BLaER1 (cell line): ENCODE measurements around the gene SLX4IP.
A peak's percentile ranks its signal among the peaks of the same experiment; 100 is the strongest.

Experiments
- H3K27ac ChIP-seq: shearing (Covaris generic); formaldehyde crosslinking; 2 replicates; pipeline ENCODE4 v1.8.1; 2022
- H3K27me3 ChIP-seq: shearing (Covaris generic); formaldehyde crosslinking; 2 replicates; pipeline ENCODE4 v1.8.1; 2022
- H3K36me3 ChIP-seq: shearing (Covaris generic); formaldehyde crosslinking; 2 replicates; pipeline ENCODE4 v1.8.1; 2022
- H3K4me1 ChIP-seq: shearing (Covaris generic); formaldehyde crosslinking; 2 replicates; pipeline ENCODE4 v1.8.1; 2022
- H3K4me2 ChIP-seq: shearing (Covaris generic); formaldehyde crosslinking; 2 replicates; pipeline ENCODE4 v1.8.1; 2022
- H3K4me3 ChIP-seq: shearing (Covaris generic); formaldehyde crosslinking; 2 replicates; pipeline ENCODE4 v1.8.1; 2022
- H3K9ac ChIP-seq: shearing (Covaris generic); formaldehyde crosslinking; 2 replicates; pipeline ENCODE4 v1.8.1; 2022
- H3K9me3 ChIP-seq: shearing (Covaris generic); formaldehyde crosslinking; 2 replicates; pipeline ENCODE4 v1.8.1; 2022
- H4K20me1 ChIP-seq: shearing (Covaris generic); formaldehyde crosslinking; 2 replicates; pipeline ENCODE4 v1.8.1; 2022
- Cebpa-rat ChIP-seq: shearing (Covaris generic); IDR thresholded peaks from 2 replicates; pipeline ENCODE4 v1.8.1; 2022

Gene SLX4IP

GRCh38 chr20:10673176-10673841 is 238.2 kb downstream of the SLX4IP start:
- Histone ChIP-seq H3K27ac (peak overlapping the region; percentile 30; the same call in 1 of the 2 replicates), H3K27me3 (peaks cover 44% of the 10 kb centered on the region), H3K9ac (peak overlapping the region; percentile 80), H3K36me3 (no peaks in the 10 kb centered on the region), H3K4me1 (peaks cover 60% of the 10 kb centered on the region), H4K20me1 (peaks cover 36% of the 10 kb centered on the region), H3K9me3 (no peaks in the 10 kb centered on the region), H3K4me3 (peak overlapping the region; percentile 79), H3K4me2 (peak overlapping the region; percentile 100)
- TF ChIP-seq Cebpa-rat: no peak

GRCh38 chr20:10673842-10674683 is 239.0 kb downstream of the SLX4IP start, which contains the start of gene JAG1:
JAG1 (minus strand) TSS chr20:10673999; CDS start chr20:10673530, 469 bp downstream.
- TF ChIP-seq Cebpa-rat: no peak
- Histone ChIP-seq H3K9ac (peak within 1 kb of the TSS; percentile 80), H3K4me3 (peak within 1 kb of the TSS; percentile 79), H3K27me3 (peaks cover 44% of the 10 kb centered on the region), H4K20me1 (peaks cover 36% of the 10 kb centered on the region), H3K4me1 (peaks cover 52% of the 10 kb centered on the region), H3K27ac (peak within 1 kb of the TSS; percentile 82), H3K4me2 (peak within 1 kb of the TSS; percentile 100), H3K9me3 (no peaks in the 10 kb centered on the region), H3K36me3 (no peaks in the 10 kb centered on the region)

- Histone ChIP-seq H4K20me1 (peaks cover 34% of the 10 kb centered on the region), H3K4me2 (peak overlapping the region; percentile 100), H3K36me3 (no peaks in the 10 kb centered on the region), H3K9me3 (no peaks in the 10 kb centered on the region), H3K4me1 (peaks cover 44% of the 10 kb centered on the region), H3K27ac (peak overlapping the region; percentile 82), H3K27me3 (peaks cover 44% of the 10 kb centered on the region), H3K4me3 (peak overlapping the region; percentile 79), H3K9ac (peak overlapping the region; percentile 80)
- no peak for TF ChIP-seq Cebpa-rat
Observed at GRCh38 chr20:10674684-10675449, 239.8 kb downstream of the SLX4IP start.

DNA sequence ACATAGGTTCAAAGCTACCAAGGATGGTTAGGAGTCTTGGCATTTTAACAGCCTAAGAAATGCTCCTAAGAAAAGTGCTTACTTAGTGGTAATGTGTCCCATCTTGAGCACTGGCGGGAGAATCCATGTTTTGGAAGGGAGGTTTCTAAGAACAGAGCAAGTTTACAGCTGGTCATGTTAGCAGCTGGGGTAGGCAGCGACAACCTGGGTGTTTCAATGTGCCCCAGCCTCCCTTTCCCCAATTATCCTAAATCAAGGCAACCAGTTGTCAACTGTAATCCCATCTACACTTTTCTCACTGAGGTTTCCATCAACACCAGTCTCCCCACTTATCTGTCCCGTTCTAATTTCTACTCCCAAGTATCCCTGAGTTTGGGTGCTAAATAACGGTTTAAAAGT is 240.3 kb downstream of the SLX4IP start:
- no peak overlapping the region for H3K9ac ChIP-seq
- H3K4me3 ChIP-seq: no peak overlapping the region
- no peaks in the 10 kb centered on the region for H3K9me3 ChIP-seq
- peaks cover 38% of the 10 kb centered on the region for H3K4me1 ChIP-seq
- H3K36me3 ChIP-seq: no peaks in the 10 kb centered on the region
- H3K4me2 ChIP-seq: peak overlapping the region; percentile 100; the same call in 1 of the 2 replicates
- peaks cover 44% of the 10 kb centered on the region for H3K27me3 ChIP-seq
- H3K27ac ChIP-seq: no peak overlapping the region
- peaks cover 32% of the 10 kb centered on the region for H4K20me1 ChIP-seq
- no peak for TF ChIP-seq Cebpa-rat

GRCh38 chr20:10676518-10676917 is 241.4 kb downstream of the SLX4IP start:
- TF ChIP-seq Cebpa-rat: no peak
- H3K4me2 ChIP-seq: no peak overlapping the region
- no peak overlapping the region for H3K9ac ChIP-seq
- no peak overlapping the region for H3K27ac ChIP-seq
- H3K4me3 ChIP-seq: no peak overlapping the region
- H3K4me1 ChIP-seq: peaks cover 28% of the 10 kb centered on the region
- no peaks in the 10 kb centered on the region for H3K9me3 ChIP-seq
- no peaks in the 10 kb centered on the region for H3K36me3 ChIP-seq
- H3K27me3 ChIP-seq: peaks cover 36% of the 10 kb centered on the region
- peaks cover 23% of the 10 kb centered on the region for H4K20me1 ChIP-seq
